A549 (cell line): ENCODE results near the gene PPM1H. TPM values are rescaled to one million over a fixed set of nuclear protein-coding genes. Genes with fewer than 3 reads are reported as not detected.
A peak's percentile ranks its signal among the peaks of the same experiment; 100 is the strongest.

Experiments used
- ATAC-seq, 2 experiments: fragments of 200-7000 bp in 1 of 2; fragments of >200 bp in 1 of 2; cut with Nextera tagmentation in 1 of 2; cut with Tn5 transposase in 1 of 2; 3 replicates each; pipeline versions ENCODE4 v1.8.0 to v1.9.1; 2018 to 2020; ENCODE audit warnings: mild to moderate bottlenecking in 1 of 2, moderate library complexity in 1 of 2
- CTCF ChIA-PET: fragments of 300-600 bp; sonication (Branson Sonifier 250); formaldehyde crosslinking; extraction: SDS; loops from one replicate; lab custom pipeline; 2021; ENCODE audit warnings: antibody characterized with exemption, inconsistent platforms; lab: Yijun Ruan, JAX
- POLR2A ChIA-PET: fragments of 350-600 bp; formaldehyde crosslinking; extraction: SDS; loops from one replicate; lab custom pipeline; 2021; ENCODE audit warnings: antibody characterized with exemption, inconsistent platforms; lab: Yijun Ruan, JAX
- DNase-seq, 2 experiments: peaks; one replicate each; pipeline versions ENCODE4 v3.0.0 to v3.0.0-alpha.2; 2011 to 2016; ENCODE audit warnings: low read depth in 1 of 2, low spot score in 1 of 2
- FAIRE-seq: peaks from 2 replicates; lab custom pipeline; 2011; peaks lifted over from hg19 to GRCh38; lab: Jason Lieb, UNC
- H3K27ac ChIP-seq, 2 experiments: fragments of >200 bp; sonication (Bioruptor Twin); formaldehyde crosslinking; 3 replicates each; pipeline ENCODE4 v1.5.1; 2016 to 2017
- H3K4me1 ChIP-seq: fragments of >200 bp; sonication (Bioruptor Twin); formaldehyde crosslinking; 3 replicates; pipeline ENCODE4 v1.6.1; 2016
- H3K4me2 ChIP-seq: fragments of >200 bp; sonication (Bioruptor Twin); formaldehyde crosslinking; 3 replicates; pipeline ENCODE4 v1.6.1; 2016
- H3K4me3 ChIP-seq: fragments of >200 bp; sonication (Bioruptor Twin); formaldehyde crosslinking; 3 replicates; pipeline ENCODE4 v1.5.1; 2016
- H3K9me3 ChIP-seq: fragments of >200 bp; sonication (Bioruptor Twin); formaldehyde crosslinking; 3 replicates; pipeline ENCODE4 v1.6.1; 2016
- BCL3 ChIP-seq: fragments of >200 bp; sonication (Bioruptor Twin); formaldehyde crosslinking; IDR thresholded peaks from 3 replicates; pipeline ENCODE4 v1.6.1; 2016
- BHLHE40 ChIP-seq: IDR thresholded peaks from 2 replicates; pipeline ENCODE4 v1.6.1; 2012; ENCODE audit warnings: low read depth, low read length, inconsistent platforms
- CBX2 ChIP-seq: fragments of 200-600 bp; sonication (generic); IDR thresholded peaks from 2 replicates; pipeline ENCODE4 v1.6.1; 2016; ENCODE audit warnings: low read depth, mild to moderate bottlenecking, borderline replicate concordance
- CEBPB ChIP-seq, 2 experiments: fragments of >200 bp in 1 of 2; sonication (Bioruptor Twin) in 1 of 2; formaldehyde crosslinking in 1 of 2; IDR thresholded peaks; 2 replicates each; pipeline ENCODE4 v1.6.1; 2012 to 2016
- CTCF ChIP-seq: fragments of >200 bp; sonication (Bioruptor Twin); formaldehyde crosslinking; IDR thresholded peaks from 3 replicates; pipeline ENCODE4 v1.5.1; 2016
- EHF ChIP-seq: fragments of 250-450 bp; sonication (Bioruptor Pico); IDR thresholded peaks from 2 replicates; pipeline ENCODE4 v1.5.0; 2020; ENCODE audit warnings: mild to moderate bottlenecking
- EHMT2 ChIP-seq: fragments of 200-600 bp; sonication (generic); IDR thresholded peaks from 2 replicates; pipeline ENCODE4 v1.6.1; 2016; ENCODE audit warnings: antibody characterized with exemption, low read depth, mild to moderate bottlenecking, moderate library complexity
- EP300 ChIP-seq, 2 experiments: fragments of >200 bp; sonication (Bioruptor Twin); formaldehyde crosslinking; IDR thresholded peaks; 2 replicates in 1 of 2; 3 replicates in 1 of 2; pipeline ENCODE4 v1.6.1; 2016 to 2017
- FOSL2 ChIP-seq, 2 experiments: fragments of 450-650 bp in 1 of 2; fragments of >200 bp in 1 of 2; sonication (Bioruptor Twin) in 1 of 2; formaldehyde crosslinking; IDR thresholded peaks; 2 replicates each; pipeline versions ENCODE4 v1.5.0 to v1.6.1; 2016 to 2020; ENCODE audit warnings: mild to moderate bottlenecking in 1 of 2, moderate library complexity in 1 of 2
- FOXS1 ChIP-seq: fragments of 250-450 bp; sonication (Bioruptor Pico); IDR thresholded peaks from 2 replicates; pipeline ENCODE4 v1.5.0; 2020; ENCODE audit warnings: mild to moderate bottlenecking, moderate library complexity
- GATA3 ChIP-seq: IDR thresholded peaks from 2 replicates; pipeline ENCODE4 v1.6.1; 2012; ENCODE audit warnings: borderline replicate concordance
- HDAC2 ChIP-seq: fragments of 200-600 bp; sonication (generic); IDR thresholded peaks from 2 replicates; pipeline ENCODE4 v1.6.1; 2016
- HES2 ChIP-seq: fragments of >200 bp; sonication (Bioruptor Twin); formaldehyde crosslinking; IDR thresholded peaks from 2 replicates; pipeline ENCODE4 v1.6.1; 2016
- HEYL ChIP-seq: fragments of 250-450 bp; sonication (Bioruptor Pico); IDR thresholded peaks from 2 replicates; pipeline ENCODE4 v1.8.0; 2021; ENCODE audit warnings: mild to moderate bottlenecking, moderate library complexity
- HOXB5 ChIP-seq: fragments of 250-450 bp; sonication (Bioruptor Pico); IDR thresholded peaks from 2 replicates; pipeline ENCODE4 v1.5.0; 2020; ENCODE audit warnings: mild to moderate bottlenecking, moderate library complexity
- JUN ChIP-seq, 2 experiments: fragments of >200 bp; sonication (Bioruptor Twin); formaldehyde crosslinking; IDR thresholded peaks; 2 replicates in 1 of 2; 3 replicates in 1 of 2; pipeline ENCODE4 v1.6.1; 2016 to 2017
- JUNB ChIP-seq: fragments of >200 bp; sonication (Bioruptor Twin); formaldehyde crosslinking; IDR thresholded peaks from 2 replicates; pipeline ENCODE4 v1.6.1; 2016
- MAX ChIP-seq: IDR thresholded peaks from 2 replicates; pipeline ENCODE4 v1.6.1; 2012
- NFE2L2 ChIP-seq: fragments of 150-350 bp; conservative IDR thresholded peaks from 2 replicates; pipeline ENCODE4 v1.6.1; 2014; ENCODE audit warnings: low read length
- PBX3 ChIP-seq: IDR thresholded peaks from 2 replicates; pipeline ENCODE4 v1.6.1; 2012
- PHF8 ChIP-seq: fragments of 200-600 bp; sonication (generic); IDR thresholded peaks from 2 replicates; pipeline ENCODE4 v1.6.1; 2016; ENCODE audit warnings: low read depth, mild to moderate bottlenecking, antibody characterized with exemption, moderate library complexity, borderline replicate concordance
- RAD21 ChIP-seq, 2 experiments: fragments of >200 bp in 1 of 2; sonication (Bioruptor Twin) in 1 of 2; formaldehyde crosslinking in 1 of 2; IDR thresholded peaks in 1 of 2; conservative IDR thresholded peaks in 1 of 2; 2 replicates in 1 of 2; 3 replicates in 1 of 2; pipeline ENCODE4 v1.6.1; 2012 to 2018; ENCODE audit warnings: inconsistent platforms in 1 of 2
- RARB ChIP-seq: fragments of 250-450 bp; sonication (Bioruptor Pico); IDR thresholded peaks from 2 replicates; pipeline ENCODE4 v1.8.0; 2021; ENCODE audit warnings: mild to moderate bottlenecking, moderate library complexity
- RCOR1 ChIP-seq: fragments of 150-350 bp; IDR thresholded peaks from 2 replicates; pipeline ENCODE4 v1.6.1; 2014; ENCODE audit warnings: antibody characterized with exemption, low read length, low read depth
- ZC3H11A ChIP-seq: fragments of 450-650 bp; IDR thresholded peaks from 2 replicates; pipeline ENCODE4 v1.6.1; 2014; ENCODE audit warnings: antibody characterized with exemption, mild to moderate bottlenecking
- WGBS: methylation state at CpG from one replicate; pipeline ENCODE4 v1.1.6; 2017; ENCODE audit errors: missing lambda C conversion rate; 5-methylcytosine and 5-hydroxymethylcytosine counted together
- polyA plus RNA-seq, 4 experiments: library from polyadenylated mRNA; depleted of rRNA in 3 of 4; stranded (reverse); fragments of >200 nt; fragmentation: RNase III in 1 of 4; extraction: RNeasy Plus Mini Kit Qiagen cat#74134 plus additional on column Dnase treatment in 1 of 4; gene quantifications; 2 replicates in 3 of 4; 3 replicates in 1 of 4; pipeline ENCODE4 v1.2.3, GENCODE V29; 2011 to 2017

PPM1H gene
- polyA plus RNA-seq, 2 of the 4 experiments (the other 2 are of a cell fraction): 7.8 TPM

GRCh38 chr12:62847709-62848108, 87.2 kb downstream of the PPM1H start:
- H3K27ac ChIP-seq: peak overlapping the region in 1 of 2 experiments; percentile 6; a peak in 2 of 6 replicates
- FAIRE-seq: no peak
- no peaks in the 10 kb centered on the region for H3K9me3 ChIP-seq
- WGBS: 97% methylated on average over 2 of the region's 2 CpGs
- no peak overlapping the region for H3K4me3 ChIP-seq
- no peak overlapping the region; the same call in 2 of the 3 replicates for H3K4me2 ChIP-seq
- ATAC-seq: no peak
- H3K4me1 ChIP-seq: peaks cover 19% of the 10 kb centered on the region
- ChIA-PET POLR2A (interaction anchor here (1.2 to 1.4 kb wide), 2 partner anchors 19 to 87 kb away, joined by 5 to 9 read pairs; partner anchors contain the start of gene PPM1H), CTCF (interaction anchor here (1.3 to 3.4 kb wide), 4 partner anchors 19 to 86 kb away, joined by 3 to 21 read pairs (median 6); no protein-coding TSS in a partner anchor)
- DNase-seq: no peak
- TF ChIP-seq RCOR1: no peak

- FAIRE-seq: no peak
- H3K4me2 ChIP-seq: no peak overlapping the region
- no peak overlapping the region; a peak in 1 of 6 replicates for H3K27ac ChIP-seq
- CTCF ChIA-PET: interaction anchor here (1.1 to 3.4 kb wide), 4 partner anchors 13 to 88 kb away, joined by 3 to 21 read pairs (median 3); no protein-coding TSS in a partner anchor
- DNase-seq: no peak
- H3K4me1 ChIP-seq: peaks cover 19% of the 10 kb centered on the region
- no peak overlapping the region for H3K4me3 ChIP-seq
- ATAC-seq: no peak
- 86% methylated on average over 4 of the region's 4 CpGs for WGBS
- no peak for TF ChIP-seq PHF8
- no peak for TF ChIP-seq BHLHE40
- no peak for TF ChIP-seq EP300 (IDR thresholded peaks at IDR 0.05)
- TF ChIP-seq HEYL (CRISPR knock-in tag): no peak
- TF ChIP-seq NFE2L2: no peak
- TF ChIP-seq HOXB5: no peak
- no peak for TF ChIP-seq RAD21 (conservative IDR thresholded peaks at IDR 0.05 in 1 of 2, IDR thresholded peaks at IDR 0.05 in 1 of 2)
- TF ChIP-seq GATA3: no peak
- TF ChIP-seq CEBPB (IDR thresholded peaks at IDR 0.05): no peak
- TF ChIP-seq CBX2: no peak
- TF ChIP-seq BCL3: no peak
- TF ChIP-seq, all 56 proteins: peak for 0
- POLR2A ChIA-PET: no interaction called here
- H3K9me3 ChIP-seq: no peaks in the 10 kb centered on the region
Observed at GRCh38 chr12:62846491-62846890, 88.5 kb downstream of the PPM1H start.

GRCh38 chr12:62844915-62845314, 90.0 kb downstream of the PPM1H start:
- ChIA-PET POLR2A (no interaction called here), CTCF (interaction anchor here (0.8 to 1.5 kb wide), 6 partner anchors 10 to 224 kb away, joined by 3 read pairs; no protein-coding TSS in a partner anchor)
- Histone ChIP-seq H3K9me3 (no peaks in the 10 kb centered on the region), H3K4me3 (no peak overlapping the region), H3K4me2 (no peak overlapping the region), H3K4me1 (peaks cover 19% of the 10 kb centered on the region), H3K27ac (no peak overlapping the region)
- FAIRE-seq (no peak), ATAC-seq (no peak), DNase-seq (no peak)
- TF ChIP-seq JUN (IDR thresholded peaks at IDR 0.05): no peak
- no peak for TF ChIP-seq EHF (CRISPR knock-in tag)
- TF ChIP-seq FOXS1: no peak
- TF ChIP-seq JUNB: no peak
- TF ChIP-seq EP300 (IDR thresholded peaks at IDR 0.05): no peak
- no peak for TF ChIP-seq FOSL2 (IDR thresholded peaks at IDR 0.05)
- TF ChIP-seq FOSL2 (CRISPR knock-in tag; IDR thresholded peaks at IDR 0.05): no peak
- WGBS: 88% methylated on average over 2 of the region's 2 CpGs

- POLR2A ChIA-PET: no interaction called here
- no peak for FAIRE-seq
- 63% methylated on average over 1 of the region's 1 CpG for WGBS
- TF ChIP-seq HDAC2 (no peak), FOXS1 (no peak), RARB (no peak), PBX3 (no peak), ZC3H11A (no peak), NFE2L2 (no peak), HOXB5 (no peak), HES2 (no peak), RAD21 (conservative IDR thresholded peaks at IDR 0.05 in 1 of 2, IDR thresholded peaks at IDR 0.05 in 1 of 2) (no peak), FOSL2 (IDR thresholded peaks at IDR 0.05) (no peak), FOSL2 (CRISPR knock-in tag; IDR thresholded peaks at IDR 0.05) (no peak), PHF8 (no peak), MAX (no peak), EHMT2 (no peak), CTCF (no peak)
- TF ChIP-seq, all 56 proteins: peak for 0
- no peak for DNase-seq
- no peak for ATAC-seq
- Histone ChIP-seq H3K4me2 (no peak overlapping the region), H3K27ac (0 out of 6 replicates have a peak overlapping the region, but pooled peaks of 1 of the 2 experiments have one; percentile 8), H3K4me1 (peaks cover 14% of the 10 kb centered on the region), H3K4me3 (no peak overlapping the region), H3K9me3 (no peaks in the 10 kb centered on the region)
- CTCF ChIA-PET: interaction anchor here (1.1 to 1.8 kb wide), 3 partner anchors 22 to 32 kb away, joined by 3 to 5 read pairs (median 3); no protein-coding TSS in a partner anchor
Observed at GRCh38 chr12:62843716-62844115, 91.2 kb downstream of the PPM1H start.
